Suprapubic skin (tissue), 3 donors: ENCODE results near the gene KIDINS220.

Experiments
- POLR2A ChIP-seq, 2 donors: fragments of 450-650 bp; IDR thresholded peaks; one replicate each; pipeline ENCODE4 v1.6.1; 2017; ENCODE audit warnings: antibody characterized with exemption in 2 of 2, mild to moderate bottlenecking in 2 of 2, moderate library complexity in 2 of 2
- TF ChIP-seq, protein P1 (sequence below), 2 donors: fragments of 200-600 bp in 1 of 2; fragments of 450-650 bp in 1 of 2; sonication (generic) in 1 of 2; IDR thresholded peaks; one replicate each; pipeline ENCODE4 v1.5.1; 2016 to 2019; ENCODE audit warnings: antibody characterized with exemption in 2 of 2, mild to moderate bottlenecking in 1 of 2, moderate library complexity in 1 of 2

- TF ChIP-seq, protein P1, sequence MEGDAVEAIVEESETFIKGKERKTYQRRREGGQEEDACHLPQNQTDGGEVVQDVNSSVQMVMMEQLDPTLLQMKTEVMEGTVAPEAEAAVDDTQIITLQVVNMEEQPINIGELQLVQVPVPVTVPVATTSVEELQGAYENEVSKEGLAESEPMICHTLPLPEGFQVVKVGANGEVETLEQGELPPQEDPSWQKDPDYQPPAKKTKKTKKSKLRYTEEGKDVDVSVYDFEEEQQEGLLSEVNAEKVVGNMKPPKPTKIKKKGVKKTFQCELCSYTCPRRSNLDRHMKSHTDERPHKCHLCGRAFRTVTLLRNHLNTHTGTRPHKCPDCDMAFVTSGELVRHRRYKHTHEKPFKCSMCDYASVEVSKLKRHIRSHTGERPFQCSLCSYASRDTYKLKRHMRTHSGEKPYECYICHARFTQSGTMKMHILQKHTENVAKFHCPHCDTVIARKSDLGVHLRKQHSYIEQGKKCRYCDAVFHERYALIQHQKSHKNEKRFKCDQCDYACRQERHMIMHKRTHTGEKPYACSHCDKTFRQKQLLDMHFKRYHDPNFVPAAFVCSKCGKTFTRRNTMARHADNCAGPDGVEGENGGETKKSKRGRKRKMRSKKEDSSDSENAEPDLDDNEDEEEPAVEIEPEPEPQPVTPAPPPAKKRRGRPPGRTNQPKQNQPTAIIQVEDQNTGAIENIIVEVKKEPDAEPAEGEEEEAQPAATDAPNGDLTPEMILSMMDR (IDR thresholded peaks at IDR 0.05): no peak
- no peak for TF ChIP-seq POLR2A (IDR thresholded peaks at IDR 0.05)
Observed at GRCh38 chr2:8863331-8863953, 26.0 kb upstream of the KIDINS220 start.
